K562 (cell line): ENCODE results near the gene TMEM45B.

Experiments used
- E2F3 ChIP-seq: fragments of 250-450 bp; sonication (Bioruptor Pico); IDR thresholded peaks from 2 replicates; pipeline ENCODE4 v1.4.0; 2020; ENCODE audit warnings: mild to moderate bottlenecking
- FOXK1 ChIP-seq: sonication (generic); formaldehyde crosslinking; IDR thresholded peaks from 2 replicates; pipeline ENCODE4 v1.8.0; 2022; ENCODE audit warnings: missing genetic modification reagents, mild to moderate bottlenecking, borderline replicate concordance
- FOXM1 ChIP-seq, 2 experiments: fragments of 450-650 bp in 1 of 2; sonication (generic) in 1 of 2; formaldehyde crosslinking in 1 of 2; IDR thresholded peaks; 2 replicates each; pipeline versions ENCODE4 v1.6.1 to v1.9.0; 2017 to 2022; ENCODE audit warnings: low read depth in 2 of 2, mild to moderate bottlenecking in 2 of 2, missing genetic modification reagents in 1 of 2, moderate library complexity in 1 of 2
- MTA3 ChIP-seq: fragments of 450-650 bp; formaldehyde crosslinking; IDR thresholded peaks from 2 replicates; pipeline ENCODE4 v1.6.1; 2017; ENCODE audit warnings: mild to moderate bottlenecking, borderline replicate concordance
- RAD51 ChIP-seq: fragments of 450-650 bp; IDR thresholded peaks from 2 replicates; pipeline ENCODE4 v1.7.1; 2016; ENCODE audit warnings: low read depth, mild to moderate bottlenecking, borderline replicate concordance
- RCOR1 ChIP-seq, 2 experiments: IDR thresholded peaks; 2 replicates each; pipeline ENCODE4 v1.6.1; 2012; ENCODE audit warnings: low read depth in 2 of 2, low read length in 2 of 2, borderline replicate concordance in 1 of 2, improper control_type of control experiment in 1 of 2
- RFX7 ChIP-seq: fragments of 250-450 bp; sonication (Bioruptor Pico); IDR thresholded peaks from 2 replicates; pipeline ENCODE4 v1.5.1; 2021; ENCODE audit warnings: mild to moderate bottlenecking
- TEAD4 ChIP-seq, 2 experiments: sonication (generic) in 1 of 2; formaldehyde crosslinking in 1 of 2; IDR thresholded peaks; 2 replicates each; pipeline versions ENCODE4 v1.6.1 to v1.8.0; 2012 to 2022; ENCODE audit warnings: borderline replicate concordance in 1 of 2, inconsistent platforms in 1 of 2, low read length in 1 of 2, mild to moderate bottlenecking in 1 of 2, missing genetic modification reagents in 1 of 2
- ZNF124 ChIP-seq: sonication (generic); formaldehyde crosslinking; IDR thresholded peaks from 2 replicates; pipeline ENCODE4 v1.8.1; 2022; ENCODE audit warnings: missing genetic modification reagents
- ZNF174 ChIP-seq: fragments of 250-450 bp; sonication (Bioruptor Pico); IDR thresholded peaks from 2 replicates; pipeline ENCODE4 v1.4.0; 2020; ENCODE audit warnings: mild to moderate bottlenecking
- TF ChIP-seq, protein P1 (sequence below), 3 experiments: IDR thresholded peaks in 2 of 3; conservative IDR thresholded peaks in 1 of 3; 2 replicates each; pipeline ENCODE4 v1.5.1; 2011 to 2012; ENCODE audit warnings: low read length in 3 of 3, mild to moderate bottlenecking in 3 of 3, control low read depth in 2 of 3, improper control_type of control experiment in 1 of 3, inconsistent platforms in 1 of 3, low read depth in 1 of 3, mixed read lengths in 1 of 3, moderate library complexity in 1 of 3; ENCODE audit not compliant: insufficient read depth in 2 of 3
- TF ChIP-seq, protein P2 (sequence below): fragments of 250-450 bp; sonication (Bioruptor Pico); IDR thresholded peaks from 2 replicates; pipeline ENCODE4 v1.8.0; 2021; ENCODE audit warnings: moderate library complexity, mild to moderate bottlenecking, inconsistent platforms
- TF ChIP-seq, protein P3 (sequence below): fragments of 450-650 bp; conservative IDR thresholded peaks from 2 replicates; pipeline ENCODE4 v1.6.1; 2016; ENCODE audit warnings: missing genetic modification characterization, low read depth, mild to moderate bottlenecking, missing compliant biosample characterization, moderate library complexity
- TF ChIP-seq, protein P4 (sequence below): fragments of 250-450 bp; sonication (Bioruptor Pico); IDR thresholded peaks from 2 replicates; pipeline ENCODE4 v1.8.0; 2021; ENCODE audit warnings: mild to moderate bottlenecking, moderate library complexity

DNA sequence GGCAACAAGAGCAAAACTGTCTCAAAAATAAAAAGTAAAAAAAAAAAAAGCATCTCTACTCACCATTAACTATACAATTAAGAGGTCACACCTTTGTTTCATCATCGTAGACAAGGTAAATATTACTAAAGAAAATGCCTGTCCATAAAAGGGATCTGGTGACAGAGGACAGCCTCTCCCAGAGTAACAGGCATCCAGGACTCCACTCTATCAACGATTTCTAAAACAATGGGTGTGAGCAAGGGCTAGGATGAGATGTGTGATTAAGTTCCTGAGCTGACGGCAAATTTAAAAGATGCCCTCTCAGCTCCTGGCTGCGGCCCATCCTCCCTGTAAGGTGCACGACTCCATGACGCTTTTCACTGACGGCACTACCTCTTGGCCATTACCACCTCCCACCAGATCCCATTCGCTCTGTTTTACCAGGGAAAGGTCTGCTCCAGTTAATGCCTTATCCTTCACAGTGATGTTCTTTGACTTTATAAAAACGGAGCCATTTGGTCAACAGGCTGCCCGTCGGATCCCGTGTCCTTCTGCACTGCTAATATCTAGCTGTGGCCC, 2.3 kb upstream of the TMEM45B start:
- no peak for TF ChIP-seq MTA3
- no peak for TF ChIP-seq TEAD4 (IDR thresholded peaks at IDR 0.05; ENCODE audit: low read length)
- no peak for TF ChIP-seq TEAD4 (CRISPR knock-in tag; IDR thresholded peaks at IDR 0.05; ENCODE audit: borderline replicate concordance)
- TF ChIP-seq, protein P1, sequence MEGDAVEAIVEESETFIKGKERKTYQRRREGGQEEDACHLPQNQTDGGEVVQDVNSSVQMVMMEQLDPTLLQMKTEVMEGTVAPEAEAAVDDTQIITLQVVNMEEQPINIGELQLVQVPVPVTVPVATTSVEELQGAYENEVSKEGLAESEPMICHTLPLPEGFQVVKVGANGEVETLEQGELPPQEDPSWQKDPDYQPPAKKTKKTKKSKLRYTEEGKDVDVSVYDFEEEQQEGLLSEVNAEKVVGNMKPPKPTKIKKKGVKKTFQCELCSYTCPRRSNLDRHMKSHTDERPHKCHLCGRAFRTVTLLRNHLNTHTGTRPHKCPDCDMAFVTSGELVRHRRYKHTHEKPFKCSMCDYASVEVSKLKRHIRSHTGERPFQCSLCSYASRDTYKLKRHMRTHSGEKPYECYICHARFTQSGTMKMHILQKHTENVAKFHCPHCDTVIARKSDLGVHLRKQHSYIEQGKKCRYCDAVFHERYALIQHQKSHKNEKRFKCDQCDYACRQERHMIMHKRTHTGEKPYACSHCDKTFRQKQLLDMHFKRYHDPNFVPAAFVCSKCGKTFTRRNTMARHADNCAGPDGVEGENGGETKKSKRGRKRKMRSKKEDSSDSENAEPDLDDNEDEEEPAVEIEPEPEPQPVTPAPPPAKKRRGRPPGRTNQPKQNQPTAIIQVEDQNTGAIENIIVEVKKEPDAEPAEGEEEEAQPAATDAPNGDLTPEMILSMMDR (IDR thresholded peaks at IDR 0.05 in 2 of 3, conservative IDR thresholded peaks at IDR 0.05 in 1 of 3; ENCODE audit: insufficient read depth in 2 of 3, low read depth in 1 of 3, low read length in 3 of 3): no peak
- no peak for TF ChIP-seq RCOR1 (IDR thresholded peaks at IDR 0.05; ENCODE audit: borderline replicate concordance in 1 of 2, low read depth in 2 of 2, low read length in 2 of 2)
- TF ChIP-seq, protein P2, sequence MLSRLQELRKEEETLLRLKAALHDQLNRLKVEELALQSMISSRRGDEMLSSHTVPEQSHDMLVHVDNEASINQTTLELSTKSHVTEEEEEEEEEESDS (CRISPR knock-in tag): no peak
- no peak for TF ChIP-seq RFX7 (CRISPR knock-in tag)
- TF ChIP-seq, protein P3, sequence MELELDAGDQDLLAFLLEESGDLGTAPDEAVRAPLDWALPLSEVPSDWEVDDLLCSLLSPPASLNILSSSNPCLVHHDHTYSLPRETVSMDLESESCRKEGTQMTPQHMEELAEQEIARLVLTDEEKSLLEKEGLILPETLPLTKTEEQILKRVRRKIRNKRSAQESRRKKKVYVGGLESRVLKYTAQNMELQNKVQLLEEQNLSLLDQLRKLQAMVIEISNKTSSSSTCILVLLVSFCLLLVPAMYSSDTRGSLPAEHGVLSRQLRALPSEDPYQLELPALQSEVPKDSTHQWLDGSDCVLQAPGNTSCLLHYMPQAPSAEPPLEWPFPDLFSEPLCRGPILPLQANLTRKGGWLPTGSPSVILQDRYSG: no peak
- TF ChIP-seq, protein P4, sequence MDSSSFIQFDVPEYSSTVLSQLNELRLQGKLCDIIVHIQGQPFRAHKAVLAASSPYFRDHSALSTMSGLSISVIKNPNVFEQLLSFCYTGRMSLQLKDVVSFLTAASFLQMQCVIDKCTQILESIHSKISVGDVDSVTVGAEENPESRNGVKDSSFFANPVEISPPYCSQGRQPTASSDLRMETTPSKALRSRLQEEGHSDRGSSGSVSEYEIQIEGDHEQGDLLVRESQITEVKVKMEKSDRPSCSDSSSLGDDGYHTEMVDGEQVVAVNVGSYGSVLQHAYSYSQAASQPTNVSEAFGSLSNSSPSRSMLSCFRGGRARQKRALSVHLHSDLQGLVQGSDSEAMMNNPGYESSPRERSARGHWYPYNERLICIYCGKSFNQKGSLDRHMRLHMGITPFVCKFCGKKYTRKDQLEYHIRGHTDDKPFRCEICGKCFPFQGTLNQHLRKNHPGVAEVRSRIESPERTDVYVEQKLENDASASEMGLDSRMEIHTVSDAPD (CRISPR knock-in tag): no peak
- TF ChIP-seq FOXM1 (IDR thresholded peaks at IDR 0.05; ENCODE audit: low read depth): no peak
- no peak for TF ChIP-seq FOXM1 (CRISPR knock-in tag; IDR thresholded peaks at IDR 0.05; ENCODE audit: low read depth)
- TF ChIP-seq E2F3 (CRISPR knock-in tag): no peak
- no peak for TF ChIP-seq FOXK1 (CRISPR knock-in tag)
- TF ChIP-seq ZNF174 (CRISPR knock-in tag): no peak
- no peak for TF ChIP-seq ZNF124 (CRISPR knock-in tag)
- TF ChIP-seq RAD51: no peak
